T-helper 2 cell treated with Interferon-gamma antibody and Interleukin-4, amounts not matched to agents 100 ng/mL and 5 ng/mL, for 36 hours (primary cell): ENCODE measurements around the gene ACP5. TPM values are rescaled to one million over a fixed set of nuclear protein-coding genes. Genes with fewer than 3 reads are reported as not detected.

Experiments used
- intact Hi-C: fragments of 100-400 bp; cut with micrococcal nuclease; formaldehyde crosslinking; loops from one replicate; pipeline ENCODE4 v1.15.1; 2023
- total RNA-seq: library from RNA; stranded (reverse); gene quantifications from 2 replicates; pipeline ENCODE4 v1.2.3, GENCODE V29; 2022

Gene ACP5
- total RNA-seq, 1 donor from 2014 or later, result 34.4 TPM

- intact Hi-C loops, result no loop called here
Observed at GRCh38 chr19:11549386-11549953, 28.0 kb downstream of the ACP5 start.

GRCh38 chr19:11547929-11548700 is 29.3 kb downstream of the ACP5 start:
- intact Hi-C loops, result no loop called here

DNA sequence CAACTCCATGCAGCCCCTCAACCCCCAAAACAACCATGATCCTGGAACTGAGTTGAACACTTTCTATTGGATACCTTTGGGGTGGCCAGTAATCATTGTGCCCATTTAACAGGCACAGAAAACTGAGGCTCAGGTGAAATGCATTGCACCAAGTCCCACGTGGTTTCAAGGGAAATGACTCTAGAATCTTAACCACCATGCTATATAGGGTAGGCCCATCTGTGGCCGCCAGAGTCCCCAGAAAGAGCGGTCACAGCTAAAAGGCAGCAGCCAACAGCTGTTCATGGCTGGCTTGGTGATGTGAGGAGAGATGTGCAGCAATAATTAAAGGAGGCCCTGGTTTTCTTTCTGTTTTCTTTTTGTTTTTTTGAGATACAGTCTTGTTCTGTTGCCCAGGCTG is 36.2 kb downstream of the ACP5 start:
- intact Hi-C loops, result no loop called here

DNA sequence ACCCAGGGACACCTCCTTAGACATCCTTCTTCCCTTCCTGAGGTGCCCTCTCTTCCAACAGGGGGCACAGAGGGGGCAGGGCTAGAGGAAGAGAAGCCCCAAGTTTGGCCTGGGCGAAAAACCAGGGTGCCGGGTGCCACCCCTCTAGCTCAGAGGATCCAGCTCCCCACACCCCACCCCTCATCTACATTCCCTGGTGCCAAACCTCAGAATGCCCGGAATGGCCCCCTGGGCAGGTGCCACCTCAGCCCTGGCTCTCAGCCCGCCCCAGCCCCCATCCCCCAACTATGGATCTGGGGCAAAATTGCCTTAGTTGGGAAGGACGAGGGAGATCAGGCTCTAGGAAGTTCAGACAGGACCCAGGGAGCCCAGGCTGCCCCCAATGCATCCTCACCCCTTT is 36.8 kb downstream of the ACP5 start:
- intact Hi-C loops, result no loop called here

GRCh38 chr19:11539495-11540365 is 37.7 kb downstream of the ACP5 start:
- intact Hi-C loops, result no loop called here

DNA sequence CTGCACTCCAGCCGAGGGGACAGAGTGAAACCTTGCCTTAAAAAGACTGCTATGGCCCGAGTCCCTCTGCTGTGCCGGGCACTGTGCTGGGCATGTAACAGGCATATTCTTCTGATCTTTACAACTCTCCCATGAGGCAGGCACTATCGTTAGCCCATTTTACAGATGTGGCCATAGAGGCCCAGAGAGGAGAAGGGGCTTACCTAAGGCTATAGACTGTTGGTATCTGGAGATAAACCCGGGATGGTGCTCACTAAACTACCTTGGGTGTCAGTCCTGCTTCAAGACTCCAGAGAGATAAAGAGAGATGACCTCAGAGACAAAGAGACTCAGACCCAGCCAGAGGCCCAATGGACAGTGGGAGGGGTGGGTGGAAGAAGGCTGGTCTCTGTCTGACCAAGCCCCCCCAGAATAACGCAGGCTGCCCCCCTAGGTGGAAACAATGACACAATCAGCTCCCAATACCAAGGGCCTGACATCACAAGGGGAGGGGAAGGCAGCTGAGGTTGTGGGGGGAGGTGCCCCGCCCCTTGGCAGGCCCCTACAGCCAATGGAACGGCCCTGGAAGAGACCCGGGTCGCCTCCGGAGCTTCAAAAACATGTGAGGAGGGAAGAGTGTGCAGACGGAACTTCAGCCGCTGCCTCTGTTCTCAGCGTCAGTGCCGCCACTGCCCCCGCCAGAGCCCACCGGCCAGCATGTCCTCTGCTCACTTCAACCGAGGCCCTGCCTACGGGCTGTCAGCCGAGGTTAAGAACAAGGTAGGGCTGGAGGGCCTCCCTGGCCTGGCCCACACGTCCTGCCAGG is 39.0 kb downstream of the ACP5 start, which contains the start of gene CNN1:
CNN1 (plus strand) TSS at position 620 of the 805 bp plus-strand sequence; CDS start at position 697, 77 bp downstream.
- intact Hi-C loops, result no loop called here

- intact Hi-C loops, result loop anchor here (1.0 kb wide), 2 partner anchors 23 to 51 kb away; partner anchors contain the start of gene ELOF1
Observed at GRCh38 chr19:11535792-11536595, 41.5 kb downstream of the ACP5 start.

DNA sequence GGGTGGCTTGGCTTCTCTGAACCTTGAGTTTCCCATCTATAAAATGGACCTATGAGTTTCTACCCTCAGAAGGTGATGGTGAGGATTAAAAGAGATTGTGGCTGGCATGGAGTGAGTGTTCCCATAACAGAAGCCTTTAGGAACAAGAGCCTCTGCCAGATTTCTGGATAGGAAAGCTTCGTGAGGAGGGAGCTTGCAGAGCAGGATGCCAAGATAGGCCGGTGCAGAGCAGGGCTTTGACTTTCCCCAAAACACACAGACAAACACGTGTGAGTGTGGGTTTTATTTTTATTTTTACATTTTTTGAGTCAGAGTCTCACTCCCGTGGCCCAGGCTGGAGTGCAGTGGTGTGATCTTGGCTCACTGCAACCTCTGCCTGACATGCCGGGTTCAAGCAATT is 42.5 kb downstream of the ACP5 start:
- intact Hi-C loops, result no loop called here

DNA sequence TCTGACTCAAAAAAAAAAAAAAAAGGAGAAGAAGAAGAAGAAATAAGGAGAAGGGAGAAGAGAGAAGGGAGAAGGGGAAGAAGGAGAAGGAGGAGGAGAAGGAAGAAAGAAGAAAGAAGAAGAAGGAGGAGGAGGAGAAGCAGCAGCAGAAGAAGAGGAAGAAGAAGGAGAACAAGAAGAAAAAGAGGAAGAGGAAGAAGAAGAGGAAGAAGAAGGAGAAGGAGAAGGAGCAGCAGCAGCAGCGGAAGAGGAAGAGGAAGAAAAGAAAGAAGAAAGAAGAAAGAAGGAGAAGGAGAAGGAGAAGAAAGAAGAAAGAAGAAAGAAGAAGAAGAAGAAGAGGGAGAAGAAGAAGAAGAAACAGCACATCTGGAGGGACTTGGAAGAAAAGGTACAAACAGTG is 42.9 kb downstream of the ACP5 start:
- intact Hi-C loops, result no loop called here

GRCh38 chr19:11530432-11530831 is 47.0 kb downstream of the ACP5 start:
- intact Hi-C loops, result no loop called here

GRCh38 chr19:11528551-11529341 is 48.7 kb downstream of the ACP5 start, which contains the start of gene ECSIT:
Gene ECSIT (minus strand): TSS chr19:11529134. CDS start chr19:11519170, 9,964 bp downstream.
- intact Hi-C loops, result loop anchor here (1.0 to 2.0 kb wide), 3 partner anchors 23 to 46 kb away; partner anchors contain the start of genes ELOF1 and ZNF653

Other genes starting within 250 kb of the ACP5 start
- gene RAB3D, start 238.0 kb downstream of the ACP5 start, total RNA-seq, result 7.2 and 7.4 TPM in 2 replicates
- 26.3 and 28.4 TPM in 2 replicates for gene TMEM205, start 231.4 kb downstream of the ACP5 start, total RNA-seq
- gene CCDC159, start 231.1 kb downstream of the ACP5 start, total RNA-seq, result 14.1 and 15.6 TPM in 2 replicates
- gene PLPPR2, start 222.2 kb downstream of the ACP5 start, total RNA-seq, result 1.8 and 1.9 TPM in 2 replicates
- 2.6 and 3.6 TPM in 2 replicates for gene SWSAP1, start 203.0 kb downstream of the ACP5 start, total RNA-seq
- gene EPOR, start 193.3 kb downstream of the ACP5 start, total RNA-seq, result 4.4 TPM in 2 replicates
- not detected in 2 replicates for gene RGL3, start 158.3 kb downstream of the ACP5 start, total RNA-seq
- gene ODAD3, start 142.5 kb downstream of the ACP5 start, total RNA-seq, result 0.09 TPM in 1 of 2 replicates, not detected in the other
- 309 and 327 TPM in 2 replicates for gene PRKCSH, start 142.0 kb downstream of the ACP5 start, total RNA-seq
- 0.32 TPM in 1 of 2 replicates, not detected in the other for gene ELAVL3, start 96.6 kb downstream of the ACP5 start, total RNA-seq
- gene ZNF653, start 71.8 kb downstream of the ACP5 start, total RNA-seq, result 17.4 and 19.6 TPM in 2 replicates
- 28.6 and 28.8 TPM in 2 replicates for gene ECSIT, start 48.5 kb downstream of the ACP5 start, total RNA-seq
- not detected in 2 replicates for gene CNN1, start 38.8 kb downstream of the ACP5 start, total RNA-seq
- gene ELOF1, start 18.4 kb downstream of the ACP5 start, total RNA-seq, result 57.1 and 58.5 TPM in 2 replicates
- gene ZNF627, start 19.8 kb upstream of the ACP5 start, total RNA-seq, result 4.5 and 5.0 TPM in 2 replicates
- gene ZNF823, start 161.3 kb upstream of the ACP5 start, total RNA-seq, result 4.8 and 5.4 TPM in 2 replicates
- 5.6 and 6.0 TPM in 2 replicates for gene ZNF441, start 189.4 kb upstream of the ACP5 start, total RNA-seq
- 1.1 and 1.9 TPM in 2 replicates for gene ZNF491, start 220.9 kb upstream of the ACP5 start, total RNA-seq
- 12.6 and 14.0 TPM in 2 replicates for gene ZNF440, start 236.6 kb upstream of the ACP5 start, total RNA-seq